KMS-11 (cell line): ENCODE data around the gene PDE10A.

Experiments used
- H2AFZ ChIP-seq: fragments of 200-600 bp; sonication (generic); 2 replicates; pipeline ENCODE4 v1.6.1; 2016; ENCODE audit warnings: antibody characterized with exemption, mixed run types, low read depth
- H3K27ac ChIP-seq: fragments of 200-600 bp; sonication (generic); 2 replicates; pipeline ENCODE4 v1.6.1; 2016; ENCODE audit warnings: mild to moderate bottlenecking, mixed run types
- H3K27me3 ChIP-seq: fragments of 200-600 bp; sonication (generic); 2 replicates; pipeline ENCODE4 v1.6.1; 2017; ENCODE audit warnings: mild to moderate bottlenecking, low read depth, mixed run types, moderate library complexity; ENCODE audit not compliant: insufficient read depth
- H3K36me3 ChIP-seq: fragments of 200-600 bp; sonication (generic); 2 replicates; pipeline ENCODE4 v1.6.1; 2017; ENCODE audit warnings: mild to moderate bottlenecking, mixed run types; ENCODE audit not compliant: insufficient read depth
- H3K4me1 ChIP-seq: fragments of 200-600 bp; sonication (generic); 2 replicates; pipeline ENCODE4 v1.6.1; 2016; ENCODE audit warnings: mild to moderate bottlenecking, low read depth, mixed run types; ENCODE audit not compliant: poor library complexity, severe bottlenecking
- H3K4me2 ChIP-seq: fragments of 200-600 bp; sonication (generic); 2 replicates; pipeline ENCODE4 v1.7.0; 2016; ENCODE audit warnings: mild to moderate bottlenecking, mixed run types
- H3K4me3 ChIP-seq: fragments of 200-600 bp; sonication (generic); IDR thresholded peaks from 2 replicates; pipeline ENCODE4 v1.6.1; 2017; ENCODE audit warnings: low read depth, low read length, mixed read lengths; ENCODE audit not compliant: insufficient read depth
- H3K79me2 ChIP-seq: fragments of 200-600 bp; sonication (generic); 2 replicates; pipeline ENCODE4 v1.6.1; 2016; ENCODE audit warnings: low read depth, mixed run types; ENCODE audit not compliant: insufficient read depth
- H3K9ac ChIP-seq: fragments of 200-600 bp; sonication (generic); 2 replicates; pipeline ENCODE4 v1.6.1; 2016; ENCODE audit warnings: mild to moderate bottlenecking, mixed run types
- H4K20me1 ChIP-seq: fragments of 200-600 bp; sonication (generic); 2 replicates; pipeline ENCODE4 v1.6.1; 2016; ENCODE audit warnings: mild to moderate bottlenecking, mixed run types; ENCODE audit not compliant: insufficient read depth
- CTCF ChIP-seq: fragments of 200-600 bp; sonication (generic); conservative IDR thresholded peaks from 2 replicates; pipeline ENCODE4 v1.6.1; 2017; ENCODE audit warnings: low read depth, mild to moderate bottlenecking, antibody characterized with exemption, low read length, moderate library complexity, mixed read lengths

The PDE10A gene

GRCh38 chr6:165571068-165571682 is 91.9 kb downstream of the PDE10A start:
- Histone ChIP-seq H3K27me3 (no peaks in the 10 kb centered on the region), H3K4me2 (no peak overlapping the region), H3K9ac (no peak overlapping the region), H3K79me2 (no peaks in the 10 kb centered on the region), H4K20me1 (no peaks in the 10 kb centered on the region), H3K4me1 (peaks cover 10% of the 10 kb centered on the region), H3K36me3 (no peaks in the 10 kb centered on the region), H2AFZ (no peak overlapping the region), H3K27ac (no peak overlapping the region), H3K4me3 (no peak overlapping the region)
- TF ChIP-seq CTCF = no peak

GRCh38 chr6:165568326-165568725 is 94.7 kb downstream of the PDE10A start:
- no peak overlapping the region for H3K27ac ChIP-seq

GRCh38 chr6:165566088-165566828 is 96.8 kb downstream of the PDE10A start:
- H3K27ac ChIP-seq = no peak overlapping the region
- H3K9ac ChIP-seq = no peak overlapping the region
- no peak overlapping the region for H3K4me3 ChIP-seq
- no peaks in the 10 kb centered on the region for H3K79me2 ChIP-seq
- H3K4me2 ChIP-seq = no peak overlapping the region
- H3K27me3 ChIP-seq = no peaks in the 10 kb centered on the region
- H3K36me3 ChIP-seq = no peaks in the 10 kb centered on the region
- H2AFZ ChIP-seq = no peak overlapping the region
- no peaks in the 10 kb centered on the region for H4K20me1 ChIP-seq
- no peak for TF ChIP-seq CTCF
- H3K4me1 ChIP-seq = peaks cover 4% of the 10 kb centered on the region

More at GRCh38 chr6:165568326-165568725, 94.7 kb downstream of the PDE10A start:
- no peaks in the 10 kb centered on the region for H3K79me2 ChIP-seq
- no peak overlapping the region for H3K4me2 ChIP-seq
- no peaks in the 10 kb centered on the region for H3K27me3 ChIP-seq
- no peak overlapping the region for H3K4me3 ChIP-seq
- H2AFZ ChIP-seq = no peak overlapping the region
- no peaks in the 10 kb centered on the region for H3K36me3 ChIP-seq
- peaks cover 4% of the 10 kb centered on the region for H3K4me1 ChIP-seq
- no peak for TF ChIP-seq CTCF
- H4K20me1 ChIP-seq = no peaks in the 10 kb centered on the region
- H3K9ac ChIP-seq = no peak overlapping the region

- Histone ChIP-seq H2AFZ (no peak overlapping the region), H3K4me2 (no peak overlapping the region), H4K20me1 (no peaks in the 10 kb centered on the region), H3K27ac (no peak overlapping the region), H3K27me3 (no peaks in the 10 kb centered on the region), H3K4me1 (no peaks in the 10 kb centered on the region), H3K36me3 (no peaks in the 10 kb centered on the region), H3K4me3 (no peak overlapping the region), H3K9ac (no peak overlapping the region), H3K79me2 (no peaks in the 10 kb centered on the region)
- TF ChIP-seq CTCF = no peak
Observed at GRCh38 chr6:165562421-165563090, 100.5 kb downstream of the PDE10A start.
